HG03378 (cell line): Measurements from ENCODE around the gene ATP6V0A4.
"Not testable (repeated sequence)": the region's sequence is repeated elsewhere in the genome, so short reads cannot be mapped to it uniquely, and the experiment has no call there.

Experiments used
- ATAC-seq: cut with Tn5 transposase; IDR thresholded peaks from one replicate; pipeline ENCODE4 v1.9.1; 2021; ENCODE audit warnings: mild to moderate bottlenecking, moderate library complexity; ENCODE audit not compliant: unreplicated experiment

ATP6V0A4 gene

DNA sequence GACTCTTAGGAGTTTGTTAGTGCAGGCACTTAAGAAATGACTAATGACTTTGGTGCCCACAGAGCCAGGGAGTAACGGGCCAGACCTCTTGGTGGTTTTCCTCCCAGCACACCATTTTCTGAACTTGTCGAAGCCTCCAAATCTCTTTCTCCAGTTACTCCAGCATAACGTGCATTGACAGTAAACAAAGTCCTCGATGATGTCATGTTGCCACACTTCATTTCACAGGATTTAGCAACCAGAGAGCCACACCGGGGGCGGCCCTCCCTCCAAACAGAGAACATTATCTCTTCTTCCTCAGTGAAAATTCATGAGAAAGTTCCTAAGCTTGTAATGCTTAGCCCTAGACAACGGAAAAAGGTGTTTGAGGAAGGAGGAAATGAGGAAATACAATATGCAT is 92.8 kb downstream of the ATP6V0A4 start:
- ATAC-seq: no peak

DNA sequence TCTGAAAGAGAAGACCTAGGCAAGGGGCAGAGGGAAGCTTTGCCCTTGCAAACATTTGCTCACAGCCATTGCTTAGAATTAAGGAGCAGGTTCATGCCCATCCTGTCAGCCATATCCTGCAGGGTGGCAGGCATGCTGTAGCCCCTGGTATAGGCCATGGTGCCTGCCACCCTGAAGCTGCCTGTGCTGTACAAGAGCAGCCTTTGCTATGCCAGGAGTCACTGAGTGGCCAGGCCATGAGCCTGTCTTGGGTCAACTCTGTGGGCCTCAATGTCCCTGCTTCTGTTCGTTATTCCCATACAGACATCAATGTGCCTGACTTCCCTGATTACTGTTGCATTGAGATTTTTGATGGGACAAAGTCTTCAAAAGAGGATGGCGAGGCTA is 96.5 kb downstream of the ATP6V0A4 start:
- no peak for ATAC-seq

DNA sequence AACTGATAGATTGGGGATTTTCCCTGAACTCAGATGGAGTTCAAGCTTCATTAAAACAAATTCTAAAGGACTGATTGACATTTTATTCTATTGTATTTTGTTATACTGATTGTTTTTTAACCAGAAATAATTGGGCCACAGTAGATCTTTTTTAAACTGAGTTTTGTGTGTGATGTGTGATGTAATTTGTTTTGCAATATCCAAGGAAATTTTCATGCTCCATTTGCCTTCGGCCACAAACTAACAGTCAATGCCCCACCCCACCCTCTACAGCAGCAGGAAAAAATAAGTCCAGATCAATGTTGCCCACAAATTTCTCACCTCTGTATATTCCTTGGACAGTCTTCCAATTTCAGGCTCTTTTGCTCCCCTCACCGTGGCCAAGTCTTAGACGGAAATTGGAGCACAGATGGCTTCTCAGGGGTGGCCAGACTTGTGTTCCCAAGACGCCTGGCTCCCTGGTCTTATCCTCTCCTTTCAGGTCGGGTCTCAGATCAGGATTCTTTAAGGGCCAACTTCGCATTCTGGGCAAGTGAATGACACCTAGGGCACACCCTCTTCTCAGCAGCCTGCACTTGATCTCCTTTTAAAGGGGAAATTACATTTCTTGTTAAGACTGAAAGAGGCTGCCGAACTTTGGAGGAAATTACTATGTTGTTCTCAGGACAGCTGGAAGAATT is 97.0 kb downstream of the ATP6V0A4 start, which contains the start of gene SVOPL:
Gene SVOPL (minus strand): TSS at position 506 of the 680 bp plus-strand sequence. CDS start 22,317 bp downstream, outside the sequence.
- no peak for ATAC-seq

DNA sequence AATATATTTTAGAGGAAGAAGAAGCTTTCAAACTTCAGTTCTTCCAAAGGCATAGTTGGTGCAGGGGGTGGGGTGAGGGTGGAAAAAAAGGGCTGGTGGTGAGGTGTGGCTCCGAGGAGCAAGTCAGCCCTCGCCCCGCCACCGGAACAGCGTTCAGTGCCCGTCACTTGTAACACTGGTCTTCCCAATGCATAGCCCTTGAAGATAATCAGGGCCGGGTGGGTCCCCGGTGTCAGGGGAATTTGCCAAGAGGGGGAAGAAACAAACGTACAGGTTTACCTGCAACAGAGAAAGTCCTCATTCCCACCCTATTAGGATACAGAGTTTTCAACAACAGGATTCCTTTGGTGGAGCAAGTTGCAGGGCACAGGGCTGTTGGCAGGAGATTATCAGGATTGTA is 98.3 kb downstream of the ATP6V0A4 start:
- no peak for ATAC-seq

DNA sequence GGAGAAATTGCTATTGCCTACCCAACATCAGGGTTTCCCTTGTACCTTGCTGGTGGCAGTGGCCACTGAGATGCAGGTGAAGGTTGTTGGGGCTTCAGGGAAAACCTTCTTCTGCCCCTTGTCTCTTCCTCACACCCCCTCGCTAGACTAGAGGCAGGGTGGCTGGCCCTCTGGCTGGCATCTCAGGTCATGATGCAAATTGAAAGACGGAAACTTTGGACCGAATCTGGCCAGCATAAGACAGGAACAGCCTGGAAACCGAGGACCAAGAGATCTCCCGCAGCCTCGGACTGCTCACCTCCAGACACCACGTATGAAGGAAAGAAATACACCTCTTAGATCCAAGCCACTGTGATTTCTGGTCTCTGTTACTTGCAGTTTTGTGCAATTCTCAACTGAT is 99.7 kb downstream of the ATP6V0A4 start:
- no peak for ATAC-seq

DNA sequence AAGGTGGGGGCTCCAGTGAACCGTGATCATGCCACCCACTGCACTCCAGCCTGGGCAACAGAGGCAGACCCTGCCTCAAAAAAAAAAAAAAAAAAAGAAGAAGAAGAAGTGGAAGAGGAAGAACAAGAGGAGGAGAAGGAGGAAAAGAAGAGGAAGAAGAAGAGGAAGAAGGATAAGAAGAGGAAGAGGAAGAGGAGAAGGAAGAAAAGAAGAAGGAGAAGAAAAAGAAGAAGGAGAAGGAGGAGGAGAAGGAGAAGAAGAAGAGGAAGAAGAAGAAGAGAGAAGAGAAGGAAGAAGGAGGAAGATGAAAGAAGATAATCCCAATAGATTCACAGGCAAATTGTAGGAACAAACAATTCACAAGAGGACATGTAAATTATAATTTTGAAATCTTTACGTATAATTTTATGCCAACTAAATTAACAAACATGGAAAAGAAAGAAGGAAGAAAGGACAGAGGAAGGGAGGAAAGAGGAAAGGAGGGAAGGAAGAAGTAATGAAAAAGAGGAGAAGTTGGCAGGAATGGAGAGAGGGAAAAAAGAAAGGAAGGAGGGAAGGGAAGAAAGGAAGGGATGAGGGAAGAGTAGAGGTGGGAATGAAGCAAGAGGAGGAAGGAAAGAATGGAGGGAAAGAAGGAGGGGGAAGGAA is 100.3 kb downstream of the ATP6V0A4 start:
- ATAC-seq: no peak

DNA sequence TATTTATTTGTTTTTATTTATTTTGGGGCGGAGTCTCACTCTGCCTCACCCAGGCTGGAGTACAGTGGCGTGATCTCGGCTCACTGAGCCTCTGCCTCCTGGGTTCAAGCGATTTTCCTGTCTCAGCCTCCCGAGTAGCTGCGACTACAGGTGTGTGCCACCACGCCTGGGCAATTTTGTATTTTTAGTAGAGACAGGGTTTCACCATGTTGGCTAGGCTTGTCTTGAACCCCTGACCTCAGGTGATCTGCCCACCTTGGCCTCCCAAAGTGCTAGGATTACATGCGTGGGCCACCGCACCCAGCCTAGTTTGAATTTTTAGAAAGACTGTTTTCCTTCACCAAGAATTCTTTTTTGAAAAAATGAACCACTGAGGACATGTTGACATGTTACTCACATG is 102.2 kb downstream of the ATP6V0A4 start:
- ATAC-seq: not testable (repeated sequence)

DNA sequence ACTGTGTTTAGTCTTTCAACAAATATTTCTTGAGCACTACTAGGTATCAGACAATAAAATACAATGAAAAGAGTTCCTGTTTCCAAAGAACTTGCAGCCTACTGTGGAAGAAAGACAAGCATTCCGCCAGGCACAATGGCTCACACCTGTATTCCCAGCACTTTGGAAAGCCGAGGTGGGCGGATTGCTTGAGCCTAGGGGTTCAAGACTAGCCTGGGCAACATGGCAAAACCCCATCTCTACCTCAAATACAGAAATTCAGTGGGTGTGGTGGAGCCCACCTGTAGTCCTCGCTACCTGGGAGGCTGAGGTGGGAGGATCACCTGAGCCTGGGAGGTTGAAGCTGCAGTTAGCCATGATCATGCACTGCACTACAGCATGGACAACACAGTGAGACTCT is 102.9 kb downstream of the ATP6V0A4 start:
- ATAC-seq: no peak

DNA sequence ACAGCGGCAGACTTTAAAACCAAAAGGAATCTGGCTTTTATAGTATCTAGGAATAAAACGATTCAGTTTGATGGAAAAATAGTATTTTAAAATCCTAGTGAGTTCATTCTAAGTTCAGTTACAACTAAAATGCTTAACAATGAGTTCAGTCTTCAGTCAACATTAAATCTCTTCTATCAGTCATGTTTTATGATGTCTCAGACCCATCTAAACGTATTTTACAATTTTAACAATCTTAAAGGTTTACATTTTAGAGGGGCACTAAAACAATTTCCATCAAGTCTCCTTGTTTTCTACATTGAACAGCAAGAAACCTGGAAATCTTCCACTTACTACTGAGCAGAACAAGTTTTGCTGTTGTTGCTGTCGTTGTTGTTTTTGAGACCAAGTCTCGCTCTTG is 106.8 kb downstream of the ATP6V0A4 start:
- no peak for ATAC-seq

DNA sequence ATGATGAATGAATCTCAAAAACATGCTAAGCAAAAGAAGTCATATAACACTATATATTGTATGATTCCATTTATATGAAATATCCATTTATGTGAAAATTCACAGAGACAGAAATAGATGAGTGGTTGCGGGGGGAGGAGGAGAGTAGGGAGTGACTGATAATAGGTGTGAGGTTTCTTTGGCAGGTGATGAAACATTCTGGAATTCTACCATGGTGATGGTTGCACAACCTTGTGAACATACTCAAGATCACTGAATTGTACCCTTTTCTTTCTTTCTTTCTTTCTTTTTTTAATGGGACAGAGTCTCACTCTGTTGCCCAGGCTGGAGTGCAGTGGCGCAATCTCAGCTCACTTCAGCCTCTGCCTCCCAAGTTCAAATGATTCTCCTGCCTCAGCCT is 107.5 kb downstream of the ATP6V0A4 start:
- ATAC-seq: no peak

DNA sequence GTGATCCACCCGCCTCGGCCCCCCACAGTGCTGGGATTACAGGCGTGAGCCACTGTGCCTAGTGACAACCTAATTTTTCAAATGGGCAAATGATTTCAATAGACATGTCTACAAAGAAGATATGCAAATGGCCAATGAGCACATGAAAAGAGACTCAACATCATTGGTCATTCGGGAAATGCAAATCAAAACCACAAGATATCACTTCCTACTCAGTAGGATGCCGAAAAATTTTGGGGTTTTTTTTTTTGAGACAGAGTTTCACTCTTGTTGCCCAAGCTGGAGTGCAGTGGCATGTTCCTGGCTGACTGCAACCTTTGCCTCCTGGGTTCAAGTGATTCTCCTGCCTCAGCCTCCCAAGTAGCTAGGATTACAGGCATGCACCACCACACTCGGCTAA is 110.0 kb downstream of the ATP6V0A4 start:
- ATAC-seq: not testable (repeated sequence)

DNA sequence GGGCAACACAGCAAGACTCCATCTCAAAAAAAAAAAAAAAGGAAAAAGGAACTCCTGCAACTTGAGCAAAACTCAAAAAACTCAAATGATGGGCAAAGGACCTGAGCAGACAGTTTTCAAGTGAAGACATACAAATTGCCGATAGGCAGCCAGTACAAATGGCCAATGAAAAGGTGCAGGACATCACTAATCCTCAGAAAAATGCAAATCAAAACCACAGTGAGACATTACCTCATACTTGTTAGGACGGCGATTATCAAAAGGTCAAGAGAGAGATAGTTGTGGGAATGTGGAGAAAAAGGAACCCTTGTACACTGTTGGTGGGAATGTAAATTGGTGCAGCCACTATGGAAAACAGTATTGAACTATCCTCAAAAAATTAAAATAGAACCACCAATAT is 113.7 kb downstream of the ATP6V0A4 start:
- no peak for ATAC-seq

DNA sequence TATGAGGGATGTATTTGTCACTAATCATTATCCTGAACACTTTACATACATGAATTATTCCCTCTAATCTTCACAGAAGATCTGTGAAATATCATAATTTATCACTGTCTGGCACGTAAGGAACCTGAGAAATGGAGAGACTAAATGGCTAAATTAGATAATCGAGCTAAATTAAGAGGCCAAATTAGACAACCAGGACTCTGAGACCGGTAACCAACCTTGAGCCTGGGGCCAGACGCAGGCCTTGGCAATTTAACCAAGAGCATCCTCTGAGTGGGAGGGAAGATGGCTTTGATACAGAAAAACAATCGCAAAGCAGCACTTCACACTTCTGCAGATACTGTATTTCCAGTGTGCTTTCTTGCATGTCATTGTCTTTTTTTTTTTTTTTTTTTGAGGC is 118.2 kb downstream of the ATP6V0A4 start:
- ATAC-seq: no peak

DNA sequence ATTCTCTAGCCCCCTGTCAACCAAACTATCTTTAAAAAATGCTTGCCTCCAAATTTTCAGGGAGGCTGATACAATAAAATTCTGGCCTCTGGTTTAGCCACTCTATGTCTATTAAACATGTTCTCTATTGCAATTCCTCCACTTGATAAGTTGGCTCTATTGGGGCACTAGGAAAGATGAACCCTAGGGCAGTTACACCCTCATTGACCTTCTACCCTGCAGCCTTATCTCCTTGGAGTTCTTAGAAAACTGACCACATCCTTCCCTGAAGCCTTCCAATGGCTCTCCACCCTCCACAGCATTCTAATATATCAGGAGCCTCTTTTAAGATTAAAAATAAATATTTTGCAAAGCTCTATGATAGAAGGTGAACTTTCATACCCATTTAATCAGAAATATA is 127.4 kb downstream of the ATP6V0A4 start:
- ATAC-seq: no peak

DNA sequence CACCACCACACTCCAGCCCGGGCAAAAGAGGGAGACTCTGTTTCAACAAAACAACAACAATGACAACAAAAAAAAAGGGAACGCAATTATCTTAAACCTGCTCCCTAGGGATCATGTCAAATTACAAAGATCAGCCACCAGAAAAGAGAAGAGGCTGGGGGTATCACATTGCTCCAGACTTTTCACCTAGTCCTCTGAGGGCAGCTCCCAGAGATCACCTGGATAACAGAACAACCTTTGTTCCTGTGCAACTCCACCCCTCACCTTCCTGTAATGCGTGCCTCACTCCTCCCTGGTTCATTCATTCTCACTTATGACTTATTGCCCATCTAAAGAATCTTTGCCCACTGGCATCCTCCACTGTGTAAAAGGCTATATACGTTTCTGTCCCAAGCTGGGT is 128.6 kb downstream of the ATP6V0A4 start:
- ATAC-seq: no peak

DNA sequence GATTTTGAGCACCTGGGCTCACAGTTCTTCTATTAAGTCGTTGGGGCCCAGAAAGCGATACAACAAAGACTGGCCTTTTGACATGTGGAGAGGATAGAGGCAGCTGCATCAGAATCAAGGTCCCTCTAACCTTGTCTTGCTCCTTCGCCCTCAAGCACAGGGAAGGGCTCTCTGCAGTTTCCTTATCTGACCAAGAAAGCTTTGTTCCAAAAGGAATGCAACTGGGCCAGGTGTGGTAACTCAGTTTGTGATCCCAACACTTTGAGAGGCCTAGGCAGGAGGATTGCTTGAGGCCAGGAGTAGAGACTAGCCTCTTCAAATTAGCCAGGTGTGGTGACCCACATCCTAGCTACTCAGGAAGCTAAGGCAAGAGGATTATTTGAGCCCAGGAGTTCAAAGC is 129.1 kb downstream of the ATP6V0A4 start:
- ATAC-seq: no peak

DNA sequence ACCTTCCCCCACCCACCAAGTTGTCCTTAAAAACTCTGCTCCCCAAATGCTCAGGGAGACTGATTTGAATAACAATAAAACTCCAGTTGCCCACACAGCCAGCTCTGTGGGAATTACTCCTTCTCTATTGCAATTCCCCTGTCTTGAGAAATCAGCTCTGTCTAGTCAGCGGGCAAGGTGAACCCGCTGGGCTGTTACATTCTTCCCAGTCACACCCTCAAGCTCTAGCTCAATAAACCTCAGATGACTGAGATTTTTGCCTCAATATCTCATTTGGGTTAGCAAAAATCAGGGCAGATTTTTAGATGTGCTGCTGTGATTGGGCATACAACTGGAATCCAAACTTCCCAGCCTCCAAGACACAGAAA is 129.8 kb downstream of the ATP6V0A4 start:
- ATAC-seq: no peak

DNA sequence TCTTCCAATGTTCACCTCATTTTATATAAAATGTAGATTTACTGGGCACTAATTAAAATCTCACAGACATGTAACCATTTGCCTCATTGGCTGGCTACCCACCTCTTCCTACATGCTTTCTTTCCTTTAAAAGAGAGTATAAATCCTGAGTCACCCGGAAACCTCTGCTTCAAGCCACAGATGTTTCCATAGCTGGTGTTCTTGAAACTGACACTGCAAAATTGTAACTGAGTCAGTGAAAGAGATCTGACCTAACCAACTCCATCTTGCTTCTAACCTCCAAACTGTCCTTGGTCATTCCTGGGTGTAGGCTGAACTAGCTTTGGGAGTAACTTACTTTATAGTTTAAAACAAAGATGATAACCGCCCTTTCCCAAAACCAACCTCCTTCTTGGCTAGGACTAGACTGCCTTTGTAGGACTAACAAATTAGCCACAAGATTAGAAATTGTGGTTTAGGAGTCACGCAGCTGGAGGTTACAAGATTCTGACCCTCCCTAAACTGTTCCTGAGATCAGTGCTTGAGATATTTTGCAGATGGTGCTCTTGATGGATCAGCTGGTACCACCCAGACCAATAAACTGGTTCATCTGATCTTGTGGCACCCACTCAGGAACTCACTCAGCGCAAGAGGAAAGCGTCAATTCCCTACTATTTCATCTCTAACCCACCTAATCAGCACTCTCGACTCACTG is 130.3 kb downstream of the ATP6V0A4 start:
- ATAC-seq: no peak

DNA sequence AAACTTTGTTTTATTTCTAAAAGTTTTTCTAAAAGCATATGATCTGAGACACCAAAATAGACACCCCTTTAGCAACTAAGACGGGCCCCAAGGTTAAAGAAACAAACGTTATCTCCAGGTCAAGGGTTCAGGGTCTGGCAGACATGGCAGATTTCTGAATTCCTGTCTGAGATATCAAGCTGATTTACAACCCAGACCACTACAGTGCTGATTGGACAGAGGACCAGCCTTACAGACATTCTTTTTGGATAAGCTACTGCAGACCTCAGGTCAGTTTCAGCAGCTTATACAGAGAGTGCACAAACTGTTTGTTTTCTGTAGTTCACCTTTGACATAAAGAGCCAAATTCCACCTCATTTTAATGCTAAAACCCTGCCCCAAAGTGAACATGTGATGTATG is 131.6 kb downstream of the ATP6V0A4 start:
- no peak for ATAC-seq

DNA sequence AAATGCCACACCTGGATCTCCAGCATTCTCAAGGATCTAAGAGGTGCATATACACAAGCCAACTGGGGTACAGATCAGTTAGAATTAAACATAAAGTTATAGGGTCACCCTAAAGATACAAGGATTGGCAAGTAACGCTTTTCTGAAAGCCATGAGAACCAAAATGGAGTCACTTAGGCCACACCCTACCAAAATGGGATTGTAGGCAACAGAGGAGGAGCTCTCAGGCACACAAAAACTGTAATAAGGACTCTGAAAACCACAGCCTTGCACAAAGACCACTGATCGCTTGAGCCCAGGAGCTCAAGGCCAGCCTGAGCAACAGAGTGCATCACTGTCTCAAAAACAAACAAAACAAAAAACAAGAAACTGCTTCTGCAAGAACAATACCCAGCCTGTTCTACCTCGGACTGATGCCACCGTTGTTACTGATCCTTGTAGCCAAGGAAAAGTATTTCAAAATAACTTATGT is 132.3 kb downstream of the ATP6V0A4 start:
- ATAC-seq: no peak

DNA sequence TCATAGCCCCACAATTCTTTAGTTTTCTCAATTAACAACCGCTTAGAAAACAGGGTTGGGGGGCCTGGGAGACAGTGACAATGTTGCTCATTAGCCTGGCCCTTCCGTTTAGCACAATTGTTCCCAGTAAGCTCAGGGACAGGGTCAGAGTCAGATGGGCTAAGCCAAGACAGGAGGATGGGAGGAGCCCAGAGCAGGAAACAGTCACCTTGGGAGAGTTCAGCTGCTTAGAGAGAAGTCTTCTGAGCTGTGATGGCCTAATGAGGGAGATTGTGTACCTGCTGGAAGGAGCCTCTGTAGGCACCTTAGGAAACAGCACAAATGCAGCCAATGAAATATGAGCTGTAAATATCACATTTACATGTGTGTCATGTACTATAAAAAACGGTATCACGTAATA is 132.7 kb downstream of the ATP6V0A4 start:
- ATAC-seq: no peak
